Neural progenitor cell (in vitro differentiated cells): ENCODE data around the gene MT1B.

ENCODE experiments used
- EZH2 ChIP-seq: fragments of 200-600 bp; sonication (generic); IDR thresholded peaks from 2 replicates; pipeline ENCODE4 v1.6.1; 2017; ENCODE audit warnings: antibody characterized with exemption, mild to moderate bottlenecking, moderate library complexity
- TF ChIP-seq, protein P1 (sequence below): fragments of 200-600 bp; sonication (generic); IDR thresholded peaks from 2 replicates; pipeline ENCODE4 v1.5.1; 2017; ENCODE audit warnings: antibody characterized with exemption, mild to moderate bottlenecking

DNA sequence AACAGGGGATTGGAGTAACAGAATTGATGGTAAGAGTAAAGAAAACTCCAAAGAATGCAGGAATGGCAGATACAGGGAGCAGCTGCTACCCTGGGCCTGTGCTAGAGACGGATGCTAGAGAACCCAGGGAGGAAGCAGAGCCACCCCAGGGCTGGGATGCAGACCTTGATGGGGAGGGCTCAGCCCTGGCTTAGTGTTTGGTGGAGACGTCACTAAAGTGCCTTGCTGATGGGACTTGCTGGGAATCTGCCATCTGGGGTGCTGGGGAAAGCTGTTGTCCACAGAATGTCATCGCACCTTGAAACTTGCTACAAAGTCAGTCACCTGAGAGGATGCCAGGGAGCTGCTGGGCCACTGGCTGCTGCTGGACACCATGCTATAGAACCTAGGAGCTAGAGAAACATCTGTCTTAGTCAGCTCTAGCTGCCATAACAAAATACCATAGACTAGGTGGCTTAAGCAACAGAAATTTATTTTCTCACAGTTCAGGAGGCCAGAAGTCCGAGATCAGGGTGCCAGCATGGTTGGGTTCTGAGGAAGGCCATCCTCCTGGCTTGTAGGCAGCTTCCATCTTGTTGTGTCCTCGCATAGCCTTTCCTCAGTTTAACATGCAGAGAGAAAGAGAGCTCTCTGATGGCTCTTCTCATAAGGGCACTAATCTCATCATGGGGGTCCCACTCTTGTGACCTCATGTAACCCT, 45.9 kb downstream of the MT1B start:
- TF ChIP-seq, protein P1, sequence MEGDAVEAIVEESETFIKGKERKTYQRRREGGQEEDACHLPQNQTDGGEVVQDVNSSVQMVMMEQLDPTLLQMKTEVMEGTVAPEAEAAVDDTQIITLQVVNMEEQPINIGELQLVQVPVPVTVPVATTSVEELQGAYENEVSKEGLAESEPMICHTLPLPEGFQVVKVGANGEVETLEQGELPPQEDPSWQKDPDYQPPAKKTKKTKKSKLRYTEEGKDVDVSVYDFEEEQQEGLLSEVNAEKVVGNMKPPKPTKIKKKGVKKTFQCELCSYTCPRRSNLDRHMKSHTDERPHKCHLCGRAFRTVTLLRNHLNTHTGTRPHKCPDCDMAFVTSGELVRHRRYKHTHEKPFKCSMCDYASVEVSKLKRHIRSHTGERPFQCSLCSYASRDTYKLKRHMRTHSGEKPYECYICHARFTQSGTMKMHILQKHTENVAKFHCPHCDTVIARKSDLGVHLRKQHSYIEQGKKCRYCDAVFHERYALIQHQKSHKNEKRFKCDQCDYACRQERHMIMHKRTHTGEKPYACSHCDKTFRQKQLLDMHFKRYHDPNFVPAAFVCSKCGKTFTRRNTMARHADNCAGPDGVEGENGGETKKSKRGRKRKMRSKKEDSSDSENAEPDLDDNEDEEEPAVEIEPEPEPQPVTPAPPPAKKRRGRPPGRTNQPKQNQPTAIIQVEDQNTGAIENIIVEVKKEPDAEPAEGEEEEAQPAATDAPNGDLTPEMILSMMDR: no peak
- TF ChIP-seq EZH2: no peak
